Measurements from ENCODE around the gene PACSIN2. TPM values are rescaled to one million over a fixed set of nuclear protein-coding genes. Genes with fewer than 3 reads are reported as not detected.

Gene PACSIN2
- total RNA-seq, 2 donors from 2014 or later, result 28.8 to 31.3 TPM

GRCh38 chr22:42877597-42878340 is 137.2 kb downstream of the PACSIN2 start:
- no peak for DNase-seq
- ATAC-seq (replicated peaks in 1 of 2), result no peak
- Mint-ChIP-seq H3K4me3 (no peak overlapping the region), H3K9me3 (no peaks in the 10 kb centered on the region), H3K27me3 (ENCODE audit: low read depth) (no peaks in the 10 kb centered on the region), H3K4me1 (ENCODE audit: low read depth) (no peaks in the 10 kb centered on the region), H3K27ac (no peak overlapping the region), H3K36me3 (ENCODE audit: insufficient read depth in 2 of 2) (peaks cover 0 to 3% of the 10 kb centered on the region in 2 donors)

- ATAC-seq (replicated peaks in 1 of 2), result no peak
- peaks cover 0 to 3% of the 10 kb centered on the region in 2 donors for H3K36me3 Mint-ChIP-seq (ENCODE audit: insufficient read depth in 2 of 2)
These were observed 137.8 kb downstream of the PACSIN2 start for GRCh38 chr22:42877158-42877557.

GRCh38 chr22:42876041-42876440 is 138.9 kb downstream of the PACSIN2 start:
- H3K27me3 Mint-ChIP-seq (ENCODE audit: low read depth), result no peaks in the 10 kb centered on the region
- H3K36me3 Mint-ChIP-seq (ENCODE audit: insufficient read depth in 2 of 2), result peaks cover 0 to 3% of the 10 kb centered on the region in 2 donors
- H3K27ac Mint-ChIP-seq, result no peak overlapping the region
- H3K4me1 Mint-ChIP-seq (ENCODE audit: low read depth), result no peaks in the 10 kb centered on the region
- ATAC-seq (replicated peaks in 1 of 2) (no peak), DNase-seq (no peak)
- H3K4me3 Mint-ChIP-seq, result no peak overlapping the region
- no peaks in the 10 kb centered on the region for H3K9me3 Mint-ChIP-seq

More at GRCh38 chr22:42877158-42877557, 137.8 kb downstream of the PACSIN2 start:
- no peak overlapping the region for H3K4me3 Mint-ChIP-seq
- H3K27me3 Mint-ChIP-seq (ENCODE audit: low read depth), result no peaks in the 10 kb centered on the region
- DNase-seq, result no peak
- H3K27ac Mint-ChIP-seq, result no peak overlapping the region
- no peaks in the 10 kb centered on the region for H3K4me1 Mint-ChIP-seq (ENCODE audit: low read depth)
- no peaks in the 10 kb centered on the region for H3K9me3 Mint-ChIP-seq

DNA sequence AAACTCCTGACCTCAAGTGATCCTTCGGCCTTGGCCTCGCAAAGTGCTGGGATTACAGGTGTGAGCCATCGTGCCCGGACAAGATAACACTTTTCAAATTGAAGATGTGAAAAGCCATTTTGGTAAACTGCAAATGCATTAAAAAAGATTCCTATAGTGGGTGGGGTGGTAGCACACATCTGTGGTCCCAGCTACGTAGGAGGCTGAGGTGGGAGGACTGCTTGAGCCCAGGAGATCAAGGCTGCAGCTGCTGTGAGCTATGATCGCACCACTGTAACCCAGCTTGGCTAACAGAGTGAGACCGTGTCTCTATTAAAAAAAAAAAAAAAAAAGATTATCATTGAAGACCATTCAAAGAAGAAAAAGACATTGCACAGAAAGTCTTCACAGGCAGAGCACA is 140.9 kb downstream of the PACSIN2 start:
- Mint-ChIP-seq H3K4me3 (no peak overlapping the region), H3K9me3 (no peaks in the 10 kb centered on the region), H3K4me1 (ENCODE audit: low read depth) (no peaks in the 10 kb centered on the region), H3K27ac (no peak overlapping the region), H3K27me3 (ENCODE audit: low read depth) (no peaks in the 10 kb centered on the region), H3K36me3 (ENCODE audit: insufficient read depth in 2 of 2) (peaks cover 0 to 3% of the 10 kb centered on the region in 2 donors)
- no peak for ATAC-seq (replicated peaks in 1 of 2)
- no peak for DNase-seq

GRCh38 chr22:42873356-42873755 is 141.6 kb downstream of the PACSIN2 start:
- DNase-seq (no peak), ATAC-seq (replicated peaks in 1 of 2) (peak; percentile 17 to 18)
- Mint-ChIP-seq H3K9me3 (no peaks in the 10 kb centered on the region), H3K27me3 (ENCODE audit: low read depth) (no peaks in the 10 kb centered on the region), H3K4me1 (ENCODE audit: low read depth) (no peaks in the 10 kb centered on the region), H3K36me3 (ENCODE audit: insufficient read depth in 2 of 2) (peaks cover 0 to 3% of the 10 kb centered on the region in 2 donors), H3K4me3 (no peak overlapping the region), H3K27ac (no peak overlapping the region)

- no peak for DNase-seq
- no peaks in the 10 kb centered on the region for H3K9me3 Mint-ChIP-seq
- peak overlapping the region; percentile 28 for H3K27ac Mint-ChIP-seq
- peaks cover 2% of the 10 kb centered on the region for H3K4me1 Mint-ChIP-seq (ENCODE audit: low read depth)
- H3K27me3 Mint-ChIP-seq (ENCODE audit: low read depth), result no peaks in the 10 kb centered on the region
- H3K4me3 Mint-ChIP-seq, result no peak overlapping the region
- H3K36me3 Mint-ChIP-seq (ENCODE audit: insufficient read depth in 2 of 2), result peaks cover 0 to 3% of the 10 kb centered on the region in 2 donors
- ATAC-seq (replicated peaks in 1 of 2), result no peak
These were observed 142.1 kb downstream of the PACSIN2 start for GRCh38 chr22:42872821-42873220.

DNA sequence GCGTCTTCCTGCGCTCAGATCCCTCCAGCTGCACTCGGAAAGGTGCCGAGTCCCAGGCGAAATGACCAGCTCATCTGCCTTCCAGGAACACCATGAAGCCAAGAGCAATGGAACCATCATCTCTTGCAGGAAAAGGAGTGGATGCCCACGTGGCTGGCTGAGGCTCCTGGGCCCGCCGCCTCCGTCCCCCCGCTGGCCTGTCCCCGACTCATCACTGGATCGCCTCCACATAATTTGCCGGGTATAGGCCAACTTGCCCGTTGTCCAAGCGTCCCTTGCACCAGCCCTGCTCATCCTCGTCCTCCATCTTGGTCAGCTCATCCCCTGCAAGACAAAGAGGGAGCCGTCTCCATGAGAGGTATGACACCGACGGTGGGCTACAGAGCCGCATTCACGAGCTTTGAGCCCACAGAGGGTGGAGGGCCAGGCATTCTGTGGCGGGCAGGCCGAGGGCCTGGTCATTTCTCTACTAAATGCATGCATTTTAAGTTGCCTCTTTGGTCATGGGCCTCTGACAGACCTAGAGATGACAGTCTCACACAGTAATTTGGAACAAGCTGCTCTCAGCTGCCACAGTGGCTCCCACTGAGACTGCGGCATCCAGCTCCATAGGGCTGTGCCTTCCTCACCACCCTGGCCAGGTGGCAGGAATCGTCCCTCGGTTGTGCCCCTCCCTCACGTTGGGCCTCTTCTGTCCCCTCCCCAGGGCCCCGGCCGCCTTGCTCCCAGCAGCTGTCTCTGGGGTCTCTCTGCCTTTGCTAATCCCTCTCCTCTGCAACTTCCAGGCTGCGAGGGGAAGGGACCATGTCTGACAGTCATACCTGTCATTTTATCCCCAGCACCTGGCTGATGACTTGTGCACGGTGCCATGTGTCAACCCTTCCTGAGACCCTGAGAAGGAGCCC is 143.6 kb downstream of the PACSIN2 start:
- no peaks in the 10 kb centered on the region for H3K9me3 Mint-ChIP-seq
- DNase-seq, result no peak
- H3K27ac Mint-ChIP-seq, result no peak overlapping the region
- no peak overlapping the region for H3K4me3 Mint-ChIP-seq
- H3K27me3 Mint-ChIP-seq (ENCODE audit: low read depth), result no peaks in the 10 kb centered on the region
- ATAC-seq (replicated peaks in 1 of 2), result no peak
- peaks cover 7% of the 10 kb centered on the region for H3K4me1 Mint-ChIP-seq (ENCODE audit: low read depth)
- H3K36me3 Mint-ChIP-seq (ENCODE audit: insufficient read depth in 2 of 2), result peaks cover 0 to 3% of the 10 kb centered on the region in 2 donors

- H3K4me3 Mint-ChIP-seq, result no peak overlapping the region
- peaks cover 8% of the 10 kb centered on the region for H3K4me1 Mint-ChIP-seq (ENCODE audit: low read depth)
These were observed 145.0 kb downstream of the PACSIN2 start for GRCh38 chr22:42869888-42870480.

DNA sequence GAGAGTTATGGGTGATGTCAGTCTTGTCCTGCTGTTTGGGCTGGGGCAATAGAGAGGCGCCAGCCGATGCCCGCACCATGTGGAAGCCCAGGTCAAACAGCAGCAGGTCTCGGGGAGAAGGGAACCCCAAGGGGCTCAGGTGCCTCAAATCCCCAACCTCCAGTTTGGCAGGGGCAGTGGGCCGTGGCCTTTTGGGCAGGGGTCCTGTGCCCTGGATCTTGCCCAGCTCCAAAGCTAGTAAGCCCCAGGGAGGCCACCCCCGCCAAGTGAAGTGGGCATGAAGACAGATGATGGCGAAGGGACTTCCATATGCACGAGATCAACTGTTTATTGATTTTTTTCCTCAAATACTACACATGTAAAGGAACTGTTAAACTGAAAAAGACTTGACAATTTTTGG is 145.5 kb downstream of the PACSIN2 start:
- DNase-seq (no peak), ATAC-seq (replicated peaks in 1 of 2) (no peak)
- no peak overlapping the region for H3K27ac Mint-ChIP-seq
- H3K36me3 Mint-ChIP-seq (ENCODE audit: insufficient read depth in 2 of 2), result peaks cover 4 to 6% of the 10 kb centered on the region in 2 donors
- H3K4me1 Mint-ChIP-seq (ENCODE audit: low read depth), result peaks cover 13% of the 10 kb centered on the region
- no peaks in the 10 kb centered on the region for H3K27me3 Mint-ChIP-seq (ENCODE audit: low read depth)
- no peak overlapping the region for H3K4me3 Mint-ChIP-seq
- H3K9me3 Mint-ChIP-seq, result peaks cover 0 to 2% of the 10 kb centered on the region in 2 donors

More at GRCh38 chr22:42869888-42870480, 145.0 kb downstream of the PACSIN2 start:
- peaks cover 2 to 3% of the 10 kb centered on the region in 2 donors for H3K36me3 Mint-ChIP-seq (ENCODE audit: insufficient read depth in 2 of 2)
- H3K27me3 Mint-ChIP-seq (ENCODE audit: low read depth), result no peaks in the 10 kb centered on the region
- no peak for ATAC-seq (replicated peaks in 1 of 2)
- H3K9me3 Mint-ChIP-seq, result no peaks in the 10 kb centered on the region
- DNase-seq, result no peak
- no peak overlapping the region for H3K27ac Mint-ChIP-seq

DNA sequence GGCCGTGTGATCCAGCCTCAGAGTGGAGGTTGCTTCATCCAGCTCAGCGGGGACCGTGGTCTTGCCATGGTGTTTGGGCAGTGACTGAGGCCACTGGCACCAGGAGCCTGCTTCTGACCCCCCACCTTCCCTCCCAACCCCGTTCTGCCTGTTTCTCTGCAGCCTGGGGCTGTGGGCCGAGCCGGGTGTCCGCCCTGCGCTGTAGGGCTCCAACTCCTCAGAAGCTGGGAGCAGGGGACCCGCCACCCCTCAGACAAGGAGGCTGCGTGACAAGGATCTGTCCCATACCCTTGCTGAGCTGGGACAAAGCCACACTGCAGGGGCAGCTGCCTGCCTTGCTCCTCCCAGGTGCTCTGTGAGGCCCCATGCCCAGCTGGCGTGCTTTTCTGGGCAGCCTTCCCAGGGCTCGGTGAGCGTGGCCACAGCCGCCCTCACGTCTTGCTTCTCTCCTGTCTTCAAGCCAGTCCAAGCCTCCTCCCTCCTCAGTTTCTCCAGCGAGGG is 146.1 kb downstream of the PACSIN2 start:
- Mint-ChIP-seq H3K9me3 (peaks cover 0 to 2% of the 10 kb centered on the region in 2 donors), H3K4me1 (ENCODE audit: low read depth) (peaks cover 15% of the 10 kb centered on the region), H3K36me3 (ENCODE audit: insufficient read depth in 2 of 2) (peaks cover 4 to 6% of the 10 kb centered on the region in 2 donors), H3K27me3 (ENCODE audit: low read depth) (no peaks in the 10 kb centered on the region), H3K27ac (no peak overlapping the region), H3K4me3 (no peak overlapping the region)
- no peak for DNase-seq
- no peak for ATAC-seq (replicated peaks in 1 of 2)

- H3K27me3 Mint-ChIP-seq (ENCODE audit: low read depth), result no peaks in the 10 kb centered on the region
- ATAC-seq (replicated peaks in 1 of 2) (no peak), DNase-seq (no peak)
- peaks cover 23% of the 10 kb centered on the region for H3K4me1 Mint-ChIP-seq (ENCODE audit: low read depth)
- H3K36me3 Mint-ChIP-seq (ENCODE audit: insufficient read depth in 2 of 2), result peaks cover 11 to 13% of the 10 kb centered on the region in 2 donors
- peaks cover 6 to 7% of the 10 kb centered on the region in 2 donors for H3K9me3 Mint-ChIP-seq
- no peak overlapping the region for H3K4me3 Mint-ChIP-seq
- no peak overlapping the region for H3K27ac Mint-ChIP-seq
These were observed 148.8 kb downstream of the PACSIN2 start for GRCh38 chr22:42866100-42866499.

GRCh38 chr22:42865536-42865935 is 149.4 kb downstream of the PACSIN2 start:
- no peaks in the 10 kb centered on the region for H3K27me3 Mint-ChIP-seq (ENCODE audit: low read depth)
- no peak for ATAC-seq (replicated peaks in 1 of 2)
- H3K9me3 Mint-ChIP-seq, result peaks cover 6 to 7% of the 10 kb centered on the region in 2 donors
- no peak for DNase-seq
- H3K4me3 Mint-ChIP-seq, result no peak overlapping the region
- no peak overlapping the region for H3K27ac Mint-ChIP-seq
- peaks cover 11 to 13% of the 10 kb centered on the region in 2 donors for H3K36me3 Mint-ChIP-seq (ENCODE audit: insufficient read depth in 2 of 2)
- peaks cover 23% of the 10 kb centered on the region for H3K4me1 Mint-ChIP-seq (ENCODE audit: low read depth)

Data from activated T-cell treated with anti-CD3 and anti-CD28 coated beads, Interleukin-2, amount 50 U/mL, for 72 hours (primary cell).